Measurements from ENCODE around the gene TF.

The TF gene

GRCh38 chr3:133831966-133832801, 86.0 kb downstream of the TF start:
- H3K9me3 ChIP-seq (ENCODE audit: insufficient read depth, low read length) = no peaks in the 10 kb centered on the region
- no peak for TF ChIP-seq YY1 (IDR thresholded peaks at IDR 0.05; ENCODE audit: insufficient read depth, insufficient read length)
- no peak for TF ChIP-seq ZNF274 (IDR thresholded peaks at IDR 0.05; ENCODE audit: low read depth, low read length)
- TF ChIP-seq SUZ12 (IDR thresholded peaks at IDR 0.05; ENCODE audit: extremely low read depth, insufficient read depth, insufficient read length) = no peak
- H3K9ac ChIP-seq (ENCODE audit: insufficient read length, low read depth) = no peak overlapping the region
- H3K4me3 ChIP-seq (ENCODE audit: insufficient read length, low read depth) = no peak overlapping the region
- no peaks in the 10 kb centered on the region for H3K4me1 ChIP-seq (ENCODE audit: insufficient read depth, insufficient read length)
- peaks cover 43% of the 10 kb centered on the region for H3K36me3 ChIP-seq (ENCODE audit: insufficient read depth, insufficient read length, low read length)
- H3K27me3 ChIP-seq (ENCODE audit: insufficient read depth, insufficient read length) = no peaks in the 10 kb centered on the region
- DNase-seq (ENCODE audit: low read depth, low spot score) = no peak

DNA sequence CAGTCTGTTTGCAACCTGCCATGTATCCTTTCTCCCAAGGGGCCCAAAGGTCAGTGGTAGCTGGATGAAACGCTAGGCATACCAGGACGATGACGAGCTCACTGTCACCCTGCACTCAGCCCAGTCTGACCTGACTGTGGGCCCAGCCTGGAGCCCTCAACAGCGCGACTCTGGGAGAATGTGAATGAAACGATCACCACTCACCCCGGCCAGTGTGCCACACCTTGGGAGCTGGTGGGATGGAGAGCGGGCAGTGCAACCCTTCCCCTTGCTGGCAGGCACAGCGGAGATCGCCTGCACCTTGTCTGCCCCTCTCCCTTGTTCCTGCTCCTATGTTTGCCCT, 86.6 kb downstream of the TF start:
- TF ChIP-seq ZNF274 (IDR thresholded peaks at IDR 0.05; ENCODE audit: low read depth, low read length) = no peak
- TF ChIP-seq YY1 (IDR thresholded peaks at IDR 0.05; ENCODE audit: insufficient read depth, insufficient read length) = no peak
- no peak for TF ChIP-seq SUZ12 (IDR thresholded peaks at IDR 0.05; ENCODE audit: extremely low read depth, insufficient read depth, insufficient read length)
- Histone ChIP-seq H3K27me3 (ENCODE audit: insufficient read depth, insufficient read length) (no peaks in the 10 kb centered on the region), H3K36me3 (ENCODE audit: insufficient read depth, insufficient read length, low read length) (peaks cover 48% of the 10 kb centered on the region), H3K4me1 (ENCODE audit: insufficient read depth, insufficient read length) (no peaks in the 10 kb centered on the region), H3K9me3 (ENCODE audit: insufficient read depth, low read length) (no peaks in the 10 kb centered on the region), H3K4me3 (ENCODE audit: insufficient read length, low read depth) (no peak overlapping the region), H3K9ac (ENCODE audit: insufficient read length, low read depth) (no peak overlapping the region)
- DNase-seq (ENCODE audit: low read depth, low spot score) = no peak

DNA sequence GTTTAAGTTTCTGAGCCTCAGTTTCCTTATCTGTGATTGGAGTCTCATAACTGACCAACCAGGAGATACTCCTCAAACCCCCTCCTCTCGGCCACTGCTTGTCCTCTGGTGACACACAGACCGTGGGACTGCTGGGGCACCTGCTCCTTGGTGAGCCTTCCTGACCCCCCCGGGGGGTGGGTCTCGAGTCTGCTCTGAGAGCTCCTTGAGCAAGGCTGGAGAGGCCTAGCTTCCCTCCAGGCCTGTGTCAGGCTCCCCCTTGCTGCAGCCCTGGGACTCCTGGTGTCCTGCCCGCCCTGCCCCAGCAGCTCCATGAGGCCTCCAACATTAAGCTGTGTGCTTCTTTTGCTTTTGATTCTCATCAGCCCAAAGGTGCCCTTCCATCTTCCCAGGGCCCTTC, 87.1 kb downstream of the TF start:
- no peaks in the 10 kb centered on the region for H3K27me3 ChIP-seq (ENCODE audit: insufficient read depth, insufficient read length)
- H3K4me3 ChIP-seq (ENCODE audit: insufficient read length, low read depth) = no peak overlapping the region
- H3K4me1 ChIP-seq (ENCODE audit: insufficient read depth, insufficient read length) = no peaks in the 10 kb centered on the region
- TF ChIP-seq YY1 (IDR thresholded peaks at IDR 0.05; ENCODE audit: insufficient read depth, insufficient read length) (no peak), ZNF274 (IDR thresholded peaks at IDR 0.05; ENCODE audit: low read depth, low read length) (no peak), SUZ12 (IDR thresholded peaks at IDR 0.05; ENCODE audit: extremely low read depth, insufficient read depth, insufficient read length) (no peak)
- peaks cover 53% of the 10 kb centered on the region for H3K36me3 ChIP-seq (ENCODE audit: insufficient read depth, insufficient read length, low read length)
- no peaks in the 10 kb centered on the region for H3K9me3 ChIP-seq (ENCODE audit: insufficient read depth, low read length)
- no peak for DNase-seq (ENCODE audit: low read depth, low spot score)
- no peak overlapping the region for H3K9ac ChIP-seq (ENCODE audit: insufficient read length, low read depth)

- no peak for DNase-seq (ENCODE audit: low read depth, low spot score)
- H3K9ac ChIP-seq (ENCODE audit: insufficient read length, low read depth) = no peak overlapping the region
- TF ChIP-seq YY1 (IDR thresholded peaks at IDR 0.05; ENCODE audit: insufficient read depth, insufficient read length) (no peak), ZNF274 (IDR thresholded peaks at IDR 0.05; ENCODE audit: low read depth, low read length) (no peak), SUZ12 (IDR thresholded peaks at IDR 0.05; ENCODE audit: extremely low read depth, insufficient read depth, insufficient read length) (no peak)
- H3K4me3 ChIP-seq (ENCODE audit: insufficient read length, low read depth) = no peak overlapping the region
- H3K4me1 ChIP-seq (ENCODE audit: insufficient read depth, insufficient read length) = no peaks in the 10 kb centered on the region
- H3K36me3 ChIP-seq (ENCODE audit: insufficient read depth, insufficient read length, low read length) = peaks cover 61% of the 10 kb centered on the region
- H3K27me3 ChIP-seq (ENCODE audit: insufficient read depth, insufficient read length) = no peaks in the 10 kb centered on the region
- no peaks in the 10 kb centered on the region for H3K9me3 ChIP-seq (ENCODE audit: insufficient read depth, low read length)
These were observed 87.9 kb downstream of the TF start for GRCh38 chr3:133833880-133834620.

GRCh38 chr3:133834621-133835417, 88.6 kb downstream of the TF start:
- no peak for TF ChIP-seq SUZ12 (IDR thresholded peaks at IDR 0.05; ENCODE audit: extremely low read depth, insufficient read depth, insufficient read length)
- no peak for TF ChIP-seq ZNF274 (IDR thresholded peaks at IDR 0.05; ENCODE audit: low read depth, low read length)
- no peak for TF ChIP-seq YY1 (IDR thresholded peaks at IDR 0.05; ENCODE audit: insufficient read depth, insufficient read length)
- H3K36me3 ChIP-seq (ENCODE audit: insufficient read depth, insufficient read length, low read length) = peaks cover 68% of the 10 kb centered on the region
- H3K9me3 ChIP-seq (ENCODE audit: insufficient read depth, low read length) = no peaks in the 10 kb centered on the region
- H3K4me1 ChIP-seq (ENCODE audit: insufficient read depth, insufficient read length) = no peaks in the 10 kb centered on the region
- no peak overlapping the region for H3K4me3 ChIP-seq (ENCODE audit: insufficient read length, low read depth)
- H3K27me3 ChIP-seq (ENCODE audit: insufficient read depth, insufficient read length) = no peaks in the 10 kb centered on the region
- DNase-seq (ENCODE audit: low read depth, low spot score) = no peak
- H3K9ac ChIP-seq (ENCODE audit: insufficient read length, low read depth) = no peak overlapping the region

- Histone ChIP-seq H3K9ac (ENCODE audit: insufficient read length, low read depth) (no peak overlapping the region), H3K4me1 (ENCODE audit: insufficient read depth, insufficient read length) (no peaks in the 10 kb centered on the region), H3K36me3 (ENCODE audit: insufficient read depth, insufficient read length, low read length) (peaks cover 74% of the 10 kb centered on the region), H3K9me3 (ENCODE audit: insufficient read depth, low read length) (no peaks in the 10 kb centered on the region), H3K27me3 (ENCODE audit: insufficient read depth, insufficient read length) (no peaks in the 10 kb centered on the region), H3K4me3 (ENCODE audit: insufficient read length, low read depth) (no peak overlapping the region)
- no peak for DNase-seq (ENCODE audit: low read depth, low spot score)
- TF ChIP-seq ZNF274 (IDR thresholded peaks at IDR 0.05; ENCODE audit: low read depth, low read length) = no peak
These were observed 89.2 kb downstream of the TF start for GRCh38 chr3:133835418-133835743.

DNA sequence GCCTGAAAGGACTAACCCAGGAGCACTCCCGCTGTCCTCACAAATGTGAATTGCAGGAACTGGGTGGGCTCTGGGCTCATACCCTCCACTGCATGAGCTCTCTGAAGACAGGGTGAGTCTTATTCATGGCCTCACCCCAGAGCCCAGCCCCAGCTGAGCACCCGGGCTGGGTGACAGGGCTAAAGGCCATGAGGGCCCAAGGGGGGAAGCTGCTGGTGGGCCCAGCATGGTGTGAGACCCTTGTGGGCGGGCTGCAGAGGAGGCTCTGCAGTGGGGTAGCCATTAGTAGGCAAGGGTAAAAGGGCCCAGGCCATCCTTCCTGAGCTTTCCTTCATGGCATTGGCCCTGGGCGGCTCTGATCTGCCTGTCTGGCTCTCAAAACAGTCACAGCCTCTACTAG, 89.8 kb downstream of the TF start:
- Histone ChIP-seq H3K9ac (ENCODE audit: insufficient read length, low read depth) (no peak overlapping the region), H3K9me3 (ENCODE audit: insufficient read depth, low read length) (no peaks in the 10 kb centered on the region), H3K27me3 (ENCODE audit: insufficient read depth, insufficient read length) (no peaks in the 10 kb centered on the region), H3K4me1 (ENCODE audit: insufficient read depth, insufficient read length) (no peaks in the 10 kb centered on the region), H3K4me3 (ENCODE audit: insufficient read length, low read depth) (no peak overlapping the region), H3K36me3 (ENCODE audit: insufficient read depth, insufficient read length, low read length) (peaks cover 76% of the 10 kb centered on the region)
- DNase-seq (ENCODE audit: low read depth, low spot score) = no peak
- TF ChIP-seq YY1 (IDR thresholded peaks at IDR 0.05; ENCODE audit: insufficient read depth, insufficient read length) (no peak), SUZ12 (IDR thresholded peaks at IDR 0.05; ENCODE audit: extremely low read depth, insufficient read depth, insufficient read length) (no peak), ZNF274 (IDR thresholded peaks at IDR 0.05; ENCODE audit: low read depth, low read length) (no peak)
